MM.1S (cell line): ENCODE data around the gene MAP2K3.

ENCODE experiments used
- DNase-seq: peaks from one replicate; pipeline ENCODE4 v3.0.0-alpha.2; 2015
- H2AFZ ChIP-seq: fragments of 300-600 bp; sonication (generic); 2 replicates; pipeline ENCODE4 v1.6.0; 2016; ENCODE audit warnings: antibody characterized with exemption, low read length
- H3F3A ChIP-seq: fragments of 300-600 bp; sonication (generic); 2 replicates; pipeline ENCODE4 v1.6.1; 2016; ENCODE audit warnings: mild to moderate bottlenecking, antibody characterized with exemption, low read length, moderate library complexity, mixed read lengths; ENCODE audit not compliant: insufficient read depth
- H3K27ac ChIP-seq: fragments of 300-600 bp; sonication (generic); 2 replicates; pipeline ENCODE4 v1.5.1; 2016; ENCODE audit warnings: mild to moderate bottlenecking, low read length
- H3K27me3 ChIP-seq: fragments of 300-600 bp; sonication (generic); replicated peaks from 2 replicates; pipeline ENCODE4 v1.6.0; 2016; ENCODE audit warnings: low read length; ENCODE audit not compliant: insufficient read depth
- H3K36me3 ChIP-seq: fragments of 300-600 bp; sonication (generic); replicated peaks from 2 replicates; pipeline ENCODE4 v1.6.1; 2016; ENCODE audit warnings: mild to moderate bottlenecking, low read length, mixed read lengths; ENCODE audit not compliant: insufficient read depth
- H3K4me1 ChIP-seq: fragments of 300-600 bp; sonication (generic); 2 replicates; pipeline ENCODE4 v1.6.1; 2016; ENCODE audit warnings: low read length, mixed read lengths
- H3K4me2 ChIP-seq: fragments of 300-600 bp; sonication (generic); 2 replicates; pipeline ENCODE4 v1.6.0; 2016; ENCODE audit warnings: low read depth, low read length
- H3K4me3 ChIP-seq: fragments of 300-600 bp; sonication (generic); 2 replicates; pipeline ENCODE4 v1.5.1; 2016; ENCODE audit warnings: low read length, mixed read lengths
- H3K79me2 ChIP-seq: fragments of 300-600 bp; sonication (generic); 2 replicates; pipeline ENCODE4 v1.6.1; 2016; ENCODE audit warnings: mixed run types, low read length, mixed read lengths
- H3K9ac ChIP-seq: fragments of 300-600 bp; sonication (generic); 2 replicates; pipeline ENCODE4 v1.6.1; 2016; ENCODE audit warnings: low read length, mixed read lengths
- H3K9me2 ChIP-seq: fragments of 300-600 bp; sonication (generic); replicated peaks from 2 replicates; pipeline ENCODE4 v1.6.1; 2016; ENCODE audit warnings: mild to moderate bottlenecking, low read length, mixed read lengths; ENCODE audit not compliant: insufficient read depth
- H3K9me3 ChIP-seq: fragments of 300-600 bp; sonication (generic); replicated peaks from 2 replicates; pipeline ENCODE4 v1.6.1; 2016; ENCODE audit warnings: mild to moderate bottlenecking, low read length, mixed read lengths; ENCODE audit not compliant: insufficient read depth
- H4K20me1 ChIP-seq: fragments of 300-600 bp; sonication (generic); 2 replicates; pipeline ENCODE4 v1.6.1; 2016; ENCODE audit warnings: mild to moderate bottlenecking, low read length, moderate library complexity, mixed read lengths; ENCODE audit not compliant: insufficient read depth
- EZH2 ChIP-seq: fragments of 300-600 bp; sonication (generic); optimal IDR thresholded peaks from 2 replicates; pipeline ENCODE3; 2017; ENCODE audit warnings: low read depth, mild to moderate bottlenecking, antibody characterized with exemption, low read length, mixed read lengths
- EZH2phosphoT487 ChIP-seq: fragments of 300-600 bp; sonication (generic); IDR thresholded peaks from 2 replicates; pipeline ENCODE4 v1.6.1; 2018; ENCODE audit warnings: antibody characterized with exemption, low read length
- TF ChIP-seq, protein P1 (sequence below): fragments of 300-600 bp; sonication (generic); IDR thresholded peaks from 2 replicates; pipeline ENCODE4 v1.5.1; 2016; ENCODE audit warnings: antibody characterized with exemption, low read length, mixed read lengths

Gene MAP2K3

GRCh38 chr17:21247552-21248258 lies 36.8 kb upstream of the MAP2K3 start:
- no peak overlapping the region for H3K9ac ChIP-seq
- H4K20me1 ChIP-seq, result no peaks in the 10 kb centered on the region
- no peak overlapping the region for H3K4me3 ChIP-seq
- H2AFZ ChIP-seq, result no peak overlapping the region
- no peak for DNase-seq
- H3F3A ChIP-seq, result no peaks in the 10 kb centered on the region
- no peaks in the 10 kb centered on the region for H3K36me3 ChIP-seq
- H3K9me2 ChIP-seq, result no peaks in the 10 kb centered on the region
- TF ChIP-seq, protein P1, sequence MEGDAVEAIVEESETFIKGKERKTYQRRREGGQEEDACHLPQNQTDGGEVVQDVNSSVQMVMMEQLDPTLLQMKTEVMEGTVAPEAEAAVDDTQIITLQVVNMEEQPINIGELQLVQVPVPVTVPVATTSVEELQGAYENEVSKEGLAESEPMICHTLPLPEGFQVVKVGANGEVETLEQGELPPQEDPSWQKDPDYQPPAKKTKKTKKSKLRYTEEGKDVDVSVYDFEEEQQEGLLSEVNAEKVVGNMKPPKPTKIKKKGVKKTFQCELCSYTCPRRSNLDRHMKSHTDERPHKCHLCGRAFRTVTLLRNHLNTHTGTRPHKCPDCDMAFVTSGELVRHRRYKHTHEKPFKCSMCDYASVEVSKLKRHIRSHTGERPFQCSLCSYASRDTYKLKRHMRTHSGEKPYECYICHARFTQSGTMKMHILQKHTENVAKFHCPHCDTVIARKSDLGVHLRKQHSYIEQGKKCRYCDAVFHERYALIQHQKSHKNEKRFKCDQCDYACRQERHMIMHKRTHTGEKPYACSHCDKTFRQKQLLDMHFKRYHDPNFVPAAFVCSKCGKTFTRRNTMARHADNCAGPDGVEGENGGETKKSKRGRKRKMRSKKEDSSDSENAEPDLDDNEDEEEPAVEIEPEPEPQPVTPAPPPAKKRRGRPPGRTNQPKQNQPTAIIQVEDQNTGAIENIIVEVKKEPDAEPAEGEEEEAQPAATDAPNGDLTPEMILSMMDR, result no peak
- TF ChIP-seq EZH2phosphoT487 (no peak), EZH2 (no peak)
- H3K79me2 ChIP-seq, result no peaks in the 10 kb centered on the region
- no peak overlapping the region for H3K27ac ChIP-seq
- H3K9me3 ChIP-seq, result no peaks in the 10 kb centered on the region
- H3K4me2 ChIP-seq, result no peak overlapping the region
- 0 out of 2 replicates have a peak, but pooled peaks cover 4% of the 10 kb centered on the region for H3K27me3 ChIP-seq
- no peaks in the 10 kb centered on the region for H3K4me1 ChIP-seq

GRCh38 chr17:21248500-21248899 lies 36.0 kb upstream of the MAP2K3 start:
- no peaks in the 10 kb centered on the region for H3K79me2 ChIP-seq
- no peaks in the 10 kb centered on the region for H4K20me1 ChIP-seq
- H3K9me3 ChIP-seq, result no peaks in the 10 kb centered on the region
- H3F3A ChIP-seq, result no peaks in the 10 kb centered on the region
- H3K4me1 ChIP-seq, result 0 out of 2 replicates have a peak, but pooled peaks cover under 1% of the 10 kb centered on the region
- 0 out of 2 replicates have a peak, but pooled peaks cover 4% of the 10 kb centered on the region for H3K27me3 ChIP-seq
- no peak overlapping the region for H3K9ac ChIP-seq
- TF ChIP-seq EZH2 (no peak), EZH2phosphoT487 (no peak)
- TF ChIP-seq, protein P1, result no peak
- H2AFZ ChIP-seq, result no peak overlapping the region
- H3K4me2 ChIP-seq, result no peak overlapping the region
- no peak overlapping the region for H3K27ac ChIP-seq
- no peaks in the 10 kb centered on the region for H3K9me2 ChIP-seq
- DNase-seq, result no peak
- no peak overlapping the region for H3K4me3 ChIP-seq
- H3K36me3 ChIP-seq, result no peaks in the 10 kb centered on the region

DNA sequence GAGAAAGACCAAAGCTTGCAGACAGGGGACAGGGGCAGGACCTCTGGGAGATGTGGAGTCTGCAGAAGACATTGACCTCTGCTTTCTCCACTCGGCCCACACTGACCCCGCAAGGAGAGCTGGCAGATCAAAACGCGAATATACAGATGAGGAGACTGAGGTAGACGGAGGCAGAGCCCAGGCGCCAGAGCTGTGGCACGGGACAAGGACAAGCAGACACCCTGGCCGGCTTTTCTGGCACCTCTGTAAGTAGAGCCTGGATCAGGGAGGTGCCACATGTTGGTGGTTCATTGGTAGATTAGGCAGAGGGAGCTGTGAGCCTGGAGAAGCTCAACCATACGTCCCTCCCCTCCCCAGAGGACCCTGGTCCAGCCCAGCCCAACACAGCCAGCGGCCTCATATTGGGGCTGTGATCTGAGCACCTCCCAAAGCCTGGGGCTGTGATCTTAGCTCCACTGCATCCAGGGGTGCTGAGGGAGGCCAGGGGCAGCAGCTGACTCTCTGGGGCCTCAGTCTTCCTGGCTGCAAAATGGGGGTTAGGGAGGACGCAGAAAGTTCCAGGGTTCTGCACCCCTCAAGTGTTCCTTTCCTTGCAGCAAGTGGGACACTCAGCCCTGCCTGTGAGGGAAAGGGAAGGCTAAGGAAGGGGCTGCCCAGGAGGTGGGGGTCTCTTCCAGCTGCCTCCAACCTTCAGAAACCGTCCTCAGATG lies 35.3 kb upstream of the MAP2K3 start:
- H3K79me2 ChIP-seq, result no peaks in the 10 kb centered on the region
- no peak for TF ChIP-seq EZH2
- TF ChIP-seq EZH2phosphoT487, result no peak
- TF ChIP-seq, protein P1, result no peak
- H3K9ac ChIP-seq, result no peak overlapping the region
- no peaks in the 10 kb centered on the region for H3K36me3 ChIP-seq
- H3F3A ChIP-seq, result no peaks in the 10 kb centered on the region
- DNase-seq, result no peak
- H4K20me1 ChIP-seq, result no peaks in the 10 kb centered on the region
- H3K27ac ChIP-seq, result no peak overlapping the region
- 0 out of 2 replicates have a peak, but pooled peaks cover 7% of the 10 kb centered on the region for H3K4me1 ChIP-seq
- H3K4me2 ChIP-seq, result no peak overlapping the region
- no peak overlapping the region for H2AFZ ChIP-seq
- H3K4me3 ChIP-seq, result no peak overlapping the region
- no peaks in the 10 kb centered on the region for H3K9me3 ChIP-seq
- 0 out of 2 replicates have a peak, but pooled peaks cover 4% of the 10 kb centered on the region for H3K27me3 ChIP-seq
- H3K9me2 ChIP-seq, result no peaks in the 10 kb centered on the region
